CD4-positive, alpha-beta T cell (primary cell): Measurements from ENCODE around the gene FKRP. TPM values are rescaled to one million over a fixed set of nuclear protein-coding genes. Genes with fewer than 3 reads are reported as not detected.

ENCODE experiments used
- ATAC-seq: fragments of 200-7000 bp; cut with Tn5 transposase; one replicate; pipeline ENCODE4 v1.10.0; 2022; ENCODE audit warnings: mild to moderate bottlenecking; ENCODE audit not compliant: poor library complexity
- CTCF ChIA-PET: fragments of 350-600 bp; sonication (Branson Sonifier 250); formaldehyde crosslinking; loops from one replicate; lab custom pipeline; 2021; ENCODE audit warnings: antibody characterized with exemption, inconsistent platforms; lab: Charles Lee
- POLR2A ChIA-PET: fragments of 350-600 bp; sonication (Branson Sonifier 250); formaldehyde crosslinking; loops from one replicate; lab custom pipeline; 2021; ENCODE audit warnings: antibody characterized with exemption, inconsistent platforms; lab: Charles Lee
- DNase-seq, 14 experiments: peaks; one replicate each; pipeline ENCODE4 v3.0.0-alpha.2; 2013 to 2020; ENCODE audit warnings: mixed read lengths in 2 of 14
- H3K27ac ChIP-seq, 2 donors: one replicate each; pipeline versions ENCODE4 v1.5.1 to v1.7.0; 2013; ENCODE audit warnings: low read length in 2 of 2, low read depth in 1 of 2, mild to moderate bottlenecking in 1 of 2
- H3K27me3 ChIP-seq, 2 experiments: 1 replicate in 1 of 2; 2 replicates in 1 of 2; pipeline versions ENCODE4 v1.6.1 to v1.7.0; 2013; ENCODE audit warnings: low read length in 2 of 2, control low read depth in 1 of 2, mild to moderate bottlenecking in 1 of 2, moderate library complexity in 1 of 2; ENCODE audit not compliant: insufficient read depth in 2 of 2, control insufficient read depth in 1 of 2
- H3K36me3 ChIP-seq: one replicate; pipeline ENCODE4 v1.6.1; 2013; ENCODE audit warnings: low read length, control low read depth; ENCODE audit not compliant: insufficient read depth
- H3K4me1 ChIP-seq: one replicate; pipeline ENCODE4 v1.6.1; 2013; ENCODE audit warnings: low read length, control low read depth; ENCODE audit not compliant: insufficient read depth
- H3K4me3 ChIP-seq: one replicate; pipeline ENCODE4 v1.5.1; 2013; ENCODE audit warnings: mild to moderate bottlenecking, low read length, moderate library complexity
- H3K9me3 ChIP-seq, 2 experiments: 1 replicate in 1 of 2; 2 replicates in 1 of 2; pipeline versions ENCODE4 v1.6.1 to v1.7.0; 2013; ENCODE audit warnings: low read length in 2 of 2, mild to moderate bottlenecking in 2 of 2, control low read depth in 1 of 2, moderate library complexity in 1 of 2; ENCODE audit not compliant: control insufficient read depth in 1 of 2, insufficient read depth in 1 of 2
- H3K27ac Mint-ChIP-seq: one replicate; pipeline ENCODE4 v1.8.0; 2020; ENCODE audit warnings: mixed read lengths
- H3K27me3 Mint-ChIP-seq: one replicate; pipeline ENCODE4 v1.8.0; 2021; ENCODE audit warnings: mixed read lengths
- H3K36me3 Mint-ChIP-seq: one replicate; pipeline ENCODE4 v1.8.0; 2021; ENCODE audit warnings: low read depth, mixed read lengths
- H3K4me1 Mint-ChIP-seq: one replicate; pipeline ENCODE4 v1.8.0; 2021; ENCODE audit warnings: low read depth, mixed read lengths
- H3K4me3 Mint-ChIP-seq: one replicate; pipeline ENCODE4 v1.8.0; 2020; ENCODE audit warnings: mild to moderate bottlenecking, mixed read lengths
- H3K9me3 Mint-ChIP-seq: one replicate; pipeline ENCODE4 v1.8.0; 2020; ENCODE audit warnings: mixed read lengths
- CTCF ChIP-seq: fragments of 200-600 bp; IDR thresholded peaks from one replicate; pipeline ENCODE4 v1.8.0; 2022; ENCODE audit warnings: antibody characterized with exemption, mild to moderate bottlenecking
- intact Hi-C, 2 experiments: fragments of 100-400 bp; cut with DNase I in 1 of 2; cut with micrococcal nuclease in 1 of 2; formaldehyde crosslinking; loops; one replicate each; pipeline versions ENCODE4 v1.15.1 to v1.9.0; 2023 to 2025; cut with DNase I, micrococcal nuclease
- total RNA-seq, 174 experiments: library from RNA in 2 of 174; stranded (reverse) in 2 of 174; gene quantifications; one replicate each; pipeline ENCODE4 v1.2.3 and lab custom pipeline; 2021 to 2026

Gene FKRP
- total RNA-seq, 2 experiments from 2014 or later, result 19.0 to 20.2 TPM

GRCh38 chr19:46755853-46756543 is 10.1 kb downstream of the FKRP start:
- POLR2A ChIA-PET, result no interaction called here
- CTCF ChIA-PET, result interaction anchor here (2.9 kb wide), 1 partner anchor 85 kb away, joined by 48 read pairs; no protein-coding TSS in a partner anchor
- H3K27me3 ChIP-seq, result no peaks in the 10 kb centered on the region
- intact Hi-C loops, result loop anchor here in 1 of 2 experiments (5.0 kb wide), 1 partner anchor 236 kb away; no protein-coding TSS in a partner anchor
- Mint-ChIP-seq H3K27me3 (no peaks in the 10 kb centered on the region), H3K4me1 (peaks cover 11% of the 10 kb centered on the region), H3K27ac (no peak overlapping the region), H3K9me3 (no peaks in the 10 kb centered on the region), H3K36me3 (peaks cover 26% of the 10 kb centered on the region), H3K4me3 (no peak overlapping the region)
- H3K27ac ChIP-seq, result no peak overlapping the region
- TF ChIP-seq CTCF, result no peak
- H3K4me1 ChIP-seq, result peaks cover 17% of the 10 kb centered on the region
- H3K36me3 ChIP-seq, result peaks cover 11% of the 10 kb centered on the region
- no peak for ATAC-seq
- H3K4me3 ChIP-seq, result no peak overlapping the region
- DNase-seq, result peak in 1 of 14 experiments; percentile 41
- no peaks in the 10 kb centered on the region for H3K9me3 ChIP-seq

- ATAC-seq (no peak), DNase-seq (peak in 2 of 14 experiments; percentile 20 to 46)
- no peak overlapping the region for H3K4me3 ChIP-seq
- Mint-ChIP-seq H3K27me3 (no peaks in the 10 kb centered on the region), H3K27ac (no peak overlapping the region), H3K9me3 (no peaks in the 10 kb centered on the region), H3K36me3 (peaks cover 25% of the 10 kb centered on the region), H3K4me3 (no peak overlapping the region), H3K4me1 (peaks cover 11% of the 10 kb centered on the region)
- peaks cover 11% of the 10 kb centered on the region for H3K36me3 ChIP-seq
- H3K9me3 ChIP-seq, result no peaks in the 10 kb centered on the region
- ChIA-PET POLR2A (no interaction called here), CTCF (interaction anchor here (2.9 kb wide), 1 partner anchor 84 kb away, joined by 48 read pairs; no protein-coding TSS in a partner anchor)
- TF ChIP-seq CTCF, result no peak
- intact Hi-C loops, result loop anchor here in 1 of 2 experiments (5.0 kb wide), 1 partner anchor 236 kb away; no protein-coding TSS in a partner anchor
- H3K4me1 ChIP-seq, result peaks cover 17% of the 10 kb centered on the region
- H3K27ac ChIP-seq, result no peak overlapping the region
- H3K27me3 ChIP-seq, result no peaks in the 10 kb centered on the region
Measured at GRCh38 chr19:46756544-46756888, 10.7 kb downstream of the FKRP start.

- Mint-ChIP-seq H3K27ac (no peak overlapping the region), H3K4me1 (peaks cover 4% of the 10 kb centered on the region), H3K4me3 (no peak overlapping the region), H3K36me3 (peaks cover 11% of the 10 kb centered on the region), H3K9me3 (no peaks in the 10 kb centered on the region), H3K27me3 (no peaks in the 10 kb centered on the region)
- no peak for TF ChIP-seq CTCF
- no peak overlapping the region for H3K27ac ChIP-seq
- H3K27me3 ChIP-seq, result no peaks in the 10 kb centered on the region
- ChIA-PET POLR2A (no interaction called here), CTCF (interaction anchor here (2.9 kb wide), 1 partner anchor 81 kb away, joined by 48 read pairs; no protein-coding TSS in a partner anchor)
- peaks cover 11% of the 10 kb centered on the region for H3K4me1 ChIP-seq
- no peak overlapping the region for H3K4me3 ChIP-seq
- intact Hi-C loops, result loop anchor here in 1 of 2 experiments (5.0 kb wide), 1 partner anchor 233 kb away; no protein-coding TSS in a partner anchor
- DNase-seq (no peak), ATAC-seq (no peak)
- H3K36me3 ChIP-seq, result peaks cover 6% of the 10 kb centered on the region
- no peaks in the 10 kb centered on the region for H3K9me3 ChIP-seq
Measured at GRCh38 chr19:46759206-46759605, 13.3 kb downstream of the FKRP start.
